HG03039 (cell line): Measurements from ENCODE around the gene SLC37A4.
"Not testable (repeated sequence)": the region's sequence is repeated elsewhere in the genome, so short reads cannot be mapped to it uniquely, and the experiment has no call there.

Experiments
- ATAC-seq: cut with Tn5 transposase; IDR thresholded peaks from one replicate; pipeline ENCODE4 v1.9.1; 2021; ENCODE audit warnings: mild to moderate bottlenecking, moderate library complexity; ENCODE audit not compliant: unreplicated experiment

SLC37A4 gene

GRCh38 chr11:119030329-119031047 lies at the start of gene SLC37A4:
Gene SLC37A4 (minus strand): TSS chr11:119030877.
- ATAC-seq: peak; percentile 73

GRCh38 chr11:119078675-119079420 lies 48.2 kb upstream of the SLC37A4 start:
- no peak for ATAC-seq

GRCh38 chr11:119077839-119078238 lies 47.2 kb upstream of the SLC37A4 start:
- ATAC-seq: no peak

- peak; percentile 86 for ATAC-seq
Measured at GRCh38 chr11:119067371-119068222, 36.9 kb upstream of the SLC37A4 start, which contains the start of gene VPS11. Gene VPS11 (plus strand): TSS chr11:119067818. CDS start chr11:119067824, 6 bp downstream.

- ATAC-seq: no peak
Measured at GRCh38 chr11:119065369-119065768, 34.7 kb upstream of the SLC37A4 start.

- no peak for ATAC-seq
Measured at GRCh38 chr11:119062779-119063178, 32.1 kb upstream of the SLC37A4 start.

- ATAC-seq: no peak
Measured at GRCh38 chr11:119061256-119061655, 30.6 kb upstream of the SLC37A4 start.

- not testable (repeated sequence) for ATAC-seq
Measured at GRCh38 chr11:119059128-119059527, 28.5 kb upstream of the SLC37A4 start.

- ATAC-seq: peak; percentile 81
Measured at GRCh38 chr11:119057000-119057769, 26.5 kb upstream of the SLC37A4 start, which contains the start of gene HYOU1. Gene HYOU1 (minus strand): TSS chr11:119057205. CDS start chr11:119056160, 1,045 bp downstream.

- ATAC-seq: peak; percentile 6
Measured at GRCh38 chr11:119056421-119056999, 25.8 kb upstream of the SLC37A4 start.

GRCh38 chr11:119055901-119056300 lies 25.2 kb upstream of the SLC37A4 start:
- ATAC-seq: no peak

GRCh38 chr11:119054418-119054817 lies 23.7 kb upstream of the SLC37A4 start:
- no peak for ATAC-seq

GRCh38 chr11:119052163-119052814 lies 21.6 kb upstream of the SLC37A4 start:
- no peak for ATAC-seq

GRCh38 chr11:119051440-119052162 lies 20.9 kb upstream of the SLC37A4 start:
- ATAC-seq: peak; percentile 53

- ATAC-seq: no peak
Measured at GRCh38 chr11:119049081-119049480, 18.4 kb upstream of the SLC37A4 start.

GRCh38 chr11:119048644-119049043 lies 18.0 kb upstream of the SLC37A4 start:
- no peak for ATAC-seq

GRCh38 chr11:119047205-119047604 lies 16.5 kb upstream of the SLC37A4 start:
- ATAC-seq: no peak

- ATAC-seq: no peak
Measured at GRCh38 chr11:119046489-119046888, 15.8 kb upstream of the SLC37A4 start.

- ATAC-seq: no peak
Measured at GRCh38 chr11:119044708-119045107, 14.0 kb upstream of the SLC37A4 start.
